OCI-LY1 (cell line): ENCODE results near the gene ERGIC1.

Experiments
- CTCF ChIP-seq: fragments of 200-600 bp; sonication (generic), shearing (Covaris generic); IDR thresholded peaks from 2 replicates; pipeline ENCODE4 v1.5.1; 2017; ENCODE audit warnings: mild to moderate bottlenecking, antibody characterized with exemption, low read length, moderate library complexity, mixed read lengths
- EZH2 ChIP-seq: fragments of 200-600 bp; sonication (generic), shearing (Covaris generic); IDR thresholded peaks from 2 replicates; pipeline ENCODE4 v1.8.0; 2017; ENCODE audit warnings: borderline replicate concordance, mixed run types, mild to moderate bottlenecking, antibody characterized with exemption, low read length, moderate library complexity, mixed read lengths

GRCh38 chr5:172905346-172906140 is 71.5 kb downstream of the ERGIC1 start:
- no peak for TF ChIP-seq CTCF
- no peak for TF ChIP-seq EZH2
